ENCODE results near the gene MFAP5. TPM values are rescaled to one million over a fixed set of nuclear protein-coding genes. Genes with fewer than 3 reads are reported as not detected.

The MFAP5 gene
- total RNA-seq, 2 experiments from 2014 or later: not detected

GRCh38 chr12:8678661-8679111, 16.1 kb upstream of the MFAP5 start:
- POLR2A ChIA-PET: no interaction called here
- CTCF ChIA-PET: no interaction called here

GRCh38 chr12:8677362-8677761, 14.7 kb upstream of the MFAP5 start:
- ChIA-PET CTCF (interaction anchor here (1.7 kb wide), 1 partner anchor 212 kb away, joined by 6 read pairs; no protein-coding TSS in a partner anchor), POLR2A (no interaction called here)

- POLR2A ChIA-PET: interaction anchor here (0.6 kb wide), 1 partner anchor 14 kb away, joined by 5 read pairs; the partner anchor contains the start of gene MFAP5
- CTCF ChIA-PET: interaction anchor here (1.7 kb wide), 1 partner anchor 213 kb away, joined by 6 read pairs; no protein-coding TSS in a partner anchor
Observed at GRCh38 chr12:8676651-8677050, 14.0 kb upstream of the MFAP5 start.

- CTCF ChIA-PET: interaction anchor here (0.6 to 1.7 kb wide), 2 partner anchors 214 to 374 kb away, joined by 4 to 6 read pairs; no protein-coding TSS in a partner anchor
- POLR2A ChIA-PET: no interaction called here
Observed at GRCh38 chr12:8675591-8676036, 13.0 kb upstream of the MFAP5 start.

GRCh38 chr12:8672381-8672780, 9.8 kb upstream of the MFAP5 start:
- CTCF ChIA-PET: no interaction called here

GRCh38 chr12:8668441-8668840, 5.8 kb upstream of the MFAP5 start:
- POLR2A ChIA-PET: no interaction called here
- CTCF ChIA-PET: no interaction called here

More at GRCh38 chr12:8672381-8672780, 9.8 kb upstream of the MFAP5 start:
- POLR2A ChIA-PET: no interaction called here

- ChIA-PET CTCF (no interaction called here), POLR2A (no interaction called here)
Observed at GRCh38 chr12:8667270-8667669, 4.6 kb upstream of the MFAP5 start.

GRCh38 chr12:8665759-8666158, 3.1 kb upstream of the MFAP5 start:
- CTCF ChIA-PET: no interaction called here

GRCh38 chr12:8664228-8664913, 1.7 kb upstream of the MFAP5 start:
- CTCF ChIA-PET: no interaction called here

More at GRCh38 chr12:8665759-8666158, 3.1 kb upstream of the MFAP5 start:
- POLR2A ChIA-PET: no interaction called here

GRCh38 chr12:8661751-8662150, 875 bp downstream of the MFAP5 start:
- CTCF ChIA-PET: no interaction called here
- POLR2A ChIA-PET: no interaction called here

More at GRCh38 chr12:8664228-8664913, 1.7 kb upstream of the MFAP5 start:
- POLR2A ChIA-PET: no interaction called here

GRCh38 chr12:8661016-8661415, 1.6 kb downstream of the MFAP5 start:
- ChIA-PET CTCF (no interaction called here), POLR2A (no interaction called here)

- ChIA-PET CTCF (interaction anchor here (1.0 to 2.3 kb wide), 2 partner anchors 26 to 232 kb away, joined by 3 to 10 read pairs; no protein-coding TSS in a partner anchor), POLR2A (no interaction called here)
Observed at GRCh38 chr12:8658346-8658745, 4.3 kb downstream of the MFAP5 start.

- ChIA-PET POLR2A (no interaction called here), CTCF (interaction anchor here (0.8 to 1.0 kb wide), 3 partner anchors 11 to 394 kb away, joined by 3 read pairs; no protein-coding TSS in a partner anchor)
Observed at GRCh38 chr12:8655421-8655820, 7.2 kb downstream of the MFAP5 start.

- POLR2A ChIA-PET: interaction anchor here (0.6 kb wide), 1 partner anchor 250 kb away, joined by 4 read pairs; no protein-coding TSS in a partner anchor
Observed at GRCh38 chr12:8648576-8649205, 13.9 kb downstream of the MFAP5 start.

GRCh38 chr12:8647968-8648367, 14.7 kb downstream of the MFAP5 start:
- POLR2A ChIA-PET: no interaction called here

More at GRCh38 chr12:8648576-8649205, 13.9 kb downstream of the MFAP5 start:
- CTCF ChIA-PET: interaction anchor here (1.1 kb wide), 1 partner anchor 212 kb away, joined by 3 read pairs; no protein-coding TSS in a partner anchor

GRCh38 chr12:8644345-8645248, 18.0 kb downstream of the MFAP5 start:
- CTCF ChIA-PET: interaction anchor here (1.2 kb wide), 1 partner anchor 10 kb away, joined by 3 read pairs; no protein-coding TSS in a partner anchor
- POLR2A ChIA-PET: no interaction called here

More at GRCh38 chr12:8647968-8648367, 14.7 kb downstream of the MFAP5 start:
- CTCF ChIA-PET: interaction anchor here (0.6 kb wide), 1 partner anchor 48 kb away, joined by 5 read pairs; no protein-coding TSS in a partner anchor

GRCh38 chr12:8642775-8643174, 19.9 kb downstream of the MFAP5 start:
- ChIA-PET CTCF (interaction anchor here (0.7 kb wide), 1 partner anchor 199 kb away, joined by 6 read pairs; no protein-coding TSS in a partner anchor), POLR2A (no interaction called here)

- POLR2A ChIA-PET: no interaction called here
- CTCF ChIA-PET: interaction anchor here (0.7 kb wide), 1 partner anchor 76 kb away, joined by 3 read pairs; no protein-coding TSS in a partner anchor
Observed at GRCh38 chr12:8639936-8640335, 22.7 kb downstream of the MFAP5 start.

- ChIA-PET POLR2A (no interaction called here), CTCF (no interaction called here)
Observed at GRCh38 chr12:8638951-8639350, 23.7 kb downstream of the MFAP5 start.
